CD4-positive, alpha-beta T cell treated with Interleukin-15 for 4 hours (primary cell): ENCODE results near the gene OR10D3.
"Not testable (repeated sequence)": the region's sequence is repeated elsewhere in the genome, so short reads cannot be mapped to it uniquely, and the experiment has no call there.

ENCODE experiments used
- DNase-seq: peaks from one replicate; pipeline ENCODE4 v3.0.0-alpha.2; 2020; ENCODE audit warnings: low spot score

The OR10D3 gene

GRCh38 chr11:124183068-124183467 lies at the start of gene OR10D3:
OR10D3 (plus strand) TSS chr11:124183345; CDS start chr11:124185270, 1,925 bp downstream.
- DNase-seq = no peak

GRCh38 chr11:124143034-124143433 lies 40.1 kb upstream of the OR10D3 start:
- DNase-seq = no peak

- DNase-seq = no peak
Measured at GRCh38 chr11:124147951-124148350, 35.2 kb upstream of the OR10D3 start.

GRCh38 chr11:124150684-124151083 lies 32.5 kb upstream of the OR10D3 start:
- no peak for DNase-seq

- no peak for DNase-seq
Measured at GRCh38 chr11:124152770-124153407, 30.3 kb upstream of the OR10D3 start.

- no peak for DNase-seq
Measured at GRCh38 chr11:124153821-124154220, 29.3 kb upstream of the OR10D3 start.

- no peak for DNase-seq
Measured at GRCh38 chr11:124159481-124159880, 23.7 kb upstream of the OR10D3 start.

- no peak for DNase-seq
Measured at GRCh38 chr11:124160986-124161385, 22.2 kb upstream of the OR10D3 start.

- DNase-seq = no peak
Measured at GRCh38 chr11:124167826-124168231, 15.3 kb upstream of the OR10D3 start.

- DNase-seq = no peak
Measured at GRCh38 chr11:124168796-124169195, 14.3 kb upstream of the OR10D3 start.

GRCh38 chr11:124170315-124170714 lies 12.8 kb upstream of the OR10D3 start:
- DNase-seq = not testable (repeated sequence)

- no peak for DNase-seq
Measured at GRCh38 chr11:124170801-124171586, 12.2 kb upstream of the OR10D3 start.

- no peak for DNase-seq
Measured at GRCh38 chr11:124172101-124172500, 11.0 kb upstream of the OR10D3 start.

- DNase-seq = no peak
Measured at GRCh38 chr11:124172599-124172998, 10.5 kb upstream of the OR10D3 start.

- no peak for DNase-seq
Measured at GRCh38 chr11:124174001-124174583, 9.1 kb upstream of the OR10D3 start.

GRCh38 chr11:124176925-124177715 lies 6.0 kb upstream of the OR10D3 start:
- DNase-seq = no peak

GRCh38 chr11:124179310-124179709 lies 3.8 kb upstream of the OR10D3 start:
- DNase-seq = no peak

- DNase-seq = no peak
Measured at GRCh38 chr11:124190298-124191139, 7.4 kb downstream of the OR10D3 start.

GRCh38 chr11:124193221-124194010 lies 10.3 kb downstream of the OR10D3 start:
- no peak for DNase-seq
